ENCODE data around the gene CD63. TPM values are rescaled to one million over a fixed set of nuclear protein-coding genes. Genes with fewer than 3 reads are reported as not detected.
A peak's percentile ranks its signal among the peaks of the same experiment; 100 is the strongest.

The CD63 gene
- total and polyA plus RNA-seq, 9 of the 15 experiments (the other 6 are each of a cell fraction or from before 2014, with no cell fraction given): 313 to 735 (median 433) TPM

DNA sequence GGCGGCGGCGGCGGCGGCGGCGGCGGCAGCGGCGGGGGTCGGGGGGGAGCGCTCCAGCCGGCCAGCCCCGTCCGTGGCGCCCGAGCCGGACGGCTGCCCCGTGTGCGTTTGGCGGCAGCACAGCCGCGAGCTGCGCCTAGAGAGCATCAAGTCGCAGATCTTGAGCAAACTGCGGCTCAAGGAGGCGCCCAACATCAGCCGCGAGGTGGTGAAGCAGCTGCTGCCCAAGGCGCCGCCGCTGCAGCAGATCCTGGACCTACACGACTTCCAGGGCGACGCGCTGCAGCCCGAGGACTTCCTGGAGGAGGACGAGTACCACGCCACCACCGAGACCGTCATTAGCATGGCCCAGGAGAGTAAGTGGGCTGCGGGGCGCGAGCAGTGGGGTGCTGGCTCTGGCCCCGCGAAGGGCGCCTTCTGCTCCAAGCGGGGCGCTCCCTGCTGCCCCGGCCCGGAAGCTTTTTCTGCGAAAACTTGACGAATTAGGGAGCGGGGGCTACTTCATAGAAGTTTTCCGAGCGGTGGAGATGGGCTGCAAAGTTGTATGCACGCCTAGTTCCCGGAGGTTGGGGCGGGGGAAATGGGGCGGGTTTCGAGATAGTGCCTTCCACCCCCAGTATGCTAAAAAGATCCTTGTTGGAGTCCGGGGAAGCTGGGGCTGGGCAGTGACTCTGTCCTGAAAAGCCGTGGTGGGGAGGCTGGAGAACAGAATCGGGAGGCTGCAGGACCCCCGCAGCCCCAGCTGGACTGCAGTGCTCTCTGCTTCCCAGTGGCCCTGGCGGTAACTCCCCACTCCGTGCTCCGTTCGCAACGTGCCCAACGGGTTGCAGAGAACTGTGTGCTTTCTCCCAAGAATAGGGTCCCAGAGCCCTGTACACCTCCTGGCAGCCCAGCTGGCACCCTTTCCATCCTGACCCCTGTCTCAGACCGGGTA, 14.9 kb upstream of the CD63 start (continued):
- TF ChIP-seq, protein P1, sequence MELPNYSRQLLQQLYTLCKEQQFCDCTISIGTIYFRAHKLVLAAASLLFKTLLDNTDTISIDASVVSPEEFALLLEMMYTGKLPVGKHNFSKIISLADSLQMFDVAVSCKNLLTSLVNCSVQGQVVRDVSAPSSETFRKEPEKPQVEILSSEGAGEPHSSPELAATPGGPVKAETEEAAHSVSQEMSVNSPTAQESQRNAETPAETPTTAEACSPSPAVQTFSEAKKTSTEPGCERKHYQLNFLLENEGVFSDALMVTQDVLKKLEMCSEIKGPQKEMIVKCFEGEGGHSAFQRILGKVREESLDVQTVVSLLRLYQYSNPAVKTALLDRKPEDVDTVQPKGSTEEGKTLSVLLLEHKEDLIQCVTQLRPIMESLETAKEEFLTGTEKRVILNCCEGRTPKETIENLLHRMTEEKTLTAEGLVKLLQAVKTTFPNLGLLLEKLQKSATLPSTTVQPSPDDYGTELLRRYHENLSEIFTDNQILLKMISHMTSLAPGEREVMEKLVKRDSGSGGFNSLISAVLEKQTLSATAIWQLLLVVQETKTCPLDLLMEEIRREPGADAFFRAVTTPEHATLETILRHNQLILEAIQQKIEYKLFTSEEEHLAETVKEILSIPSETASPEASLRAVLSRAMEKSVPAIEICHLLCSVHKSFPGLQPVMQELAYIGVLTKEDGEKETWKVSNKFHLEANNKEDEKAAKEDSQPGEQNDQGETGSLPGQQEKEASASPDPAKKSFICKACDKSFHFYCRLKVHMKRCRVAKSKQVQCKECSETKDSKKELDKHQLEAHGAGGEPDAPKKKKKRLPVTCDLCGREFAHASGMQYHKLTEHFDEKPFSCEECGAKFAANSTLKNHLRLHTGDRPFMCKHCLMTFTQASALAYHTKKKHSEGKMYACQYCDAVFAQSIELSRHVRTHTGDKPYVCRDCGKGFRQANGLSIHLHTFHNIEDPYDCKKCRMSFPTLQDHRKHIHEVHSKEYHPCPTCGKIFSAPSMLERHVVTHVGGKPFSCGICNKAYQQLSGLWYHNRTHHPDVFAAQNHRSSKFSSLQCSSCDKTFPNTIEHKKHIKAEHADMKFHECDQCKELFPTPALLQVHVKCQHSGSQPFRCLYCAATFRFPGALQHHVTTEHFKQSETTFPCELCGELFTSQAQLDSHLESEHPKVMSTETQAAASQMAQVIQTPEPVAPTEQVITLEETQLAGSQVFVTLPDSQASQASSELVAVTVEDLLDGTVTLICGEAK (IDR thresholded peaks at IDR 0.05): peak; percentile 51; the same call in 1 of the 2 replicates
- TF ChIP-seq, protein P1 (CRISPR knock-in tag; IDR thresholded peaks at IDR 0.05): no peak
- no peak for TF ChIP-seq HMG20A (CRISPR knock-in tag; conservative IDR thresholded peaks at IDR 0.05)
- TF ChIP-seq, protein P2, sequence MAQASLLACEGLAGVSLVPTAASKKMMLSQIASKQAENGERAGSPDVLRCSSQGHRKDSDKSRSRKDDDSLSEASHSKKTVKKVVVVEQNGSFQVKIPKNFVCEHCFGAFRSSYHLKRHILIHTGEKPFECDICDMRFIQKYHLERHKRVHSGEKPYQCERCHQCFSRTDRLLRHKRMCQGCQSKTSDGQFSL (CRISPR knock-in tag; IDR thresholded peaks at IDR 0.05): peak; percentile 29; the same call in 1 of the 2 replicates
- TF ChIP-seq, protein P2 (tag; IDR thresholded peaks at IDR 0.05): no peak
- peak; percentile 20 for TF ChIP-seq TBP (optimal IDR thresholded peaks at IDR 0.05; ENCODE audit: low read depth, low read length)
- TF ChIP-seq, protein P3, sequence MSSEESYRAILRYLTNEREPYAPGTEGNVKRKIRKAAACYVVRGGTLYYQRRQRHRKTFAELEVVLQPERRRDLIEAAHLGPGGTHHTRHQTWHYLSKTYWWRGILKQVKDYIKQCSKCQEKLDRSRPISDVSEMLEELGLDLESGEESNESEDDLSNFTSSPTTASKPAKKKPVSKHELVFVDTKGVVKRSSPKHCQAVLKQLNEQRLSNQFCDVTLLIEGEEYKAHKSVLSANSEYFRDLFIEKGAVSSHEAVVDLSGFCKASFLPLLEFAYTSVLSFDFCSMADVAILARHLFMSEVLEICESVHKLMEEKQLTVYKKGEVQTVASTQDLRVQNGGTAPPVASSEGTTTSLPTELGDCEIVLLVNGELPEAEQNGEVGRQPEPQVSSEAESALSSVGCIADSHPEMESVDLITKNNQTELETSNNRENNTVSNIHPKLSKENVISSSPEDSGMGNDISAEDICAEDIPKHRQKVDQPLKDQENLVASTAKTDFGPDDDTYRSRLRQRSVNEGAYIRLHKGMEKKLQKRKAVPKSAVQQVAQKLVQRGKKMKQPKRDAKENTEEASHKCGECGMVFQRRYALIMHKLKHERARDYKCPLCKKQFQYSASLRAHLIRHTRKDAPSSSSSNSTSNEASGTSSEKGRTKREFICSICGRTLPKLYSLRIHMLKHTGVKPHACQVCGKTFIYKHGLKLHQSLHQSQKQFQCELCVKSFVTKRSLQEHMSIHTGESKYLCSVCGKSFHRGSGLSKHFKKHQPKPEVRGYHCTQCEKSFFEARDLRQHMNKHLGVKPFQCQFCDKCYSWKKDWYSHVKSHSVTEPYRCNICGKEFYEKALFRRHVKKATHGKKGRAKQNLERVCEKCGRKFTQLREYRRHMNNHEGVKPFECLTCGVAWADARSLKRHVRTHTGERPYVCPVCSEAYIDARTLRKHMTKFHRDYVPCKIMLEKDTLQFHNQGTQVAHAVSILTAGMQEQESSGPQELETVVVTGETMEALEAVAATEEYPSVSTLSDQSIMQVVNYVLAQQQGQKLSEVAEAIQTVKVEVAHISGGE (CRISPR knock-in tag; IDR thresholded peaks at IDR 0.05): peak in 1 of 3 experiments; percentile 58; a peak in 1 of 6 replicates
- peak; percentile 54 for TF ChIP-seq MYC (IDR thresholded peaks at IDR 0.05; ENCODE audit: low read depth, low read length)
- TF ChIP-seq MYC (CRISPR knock-in tag; IDR thresholded peaks at IDR 0.05; ENCODE audit: borderline replicate concordance, low read depth): no peak
- peak; percentile 21; the same call in 1 of the 2 replicates for TF ChIP-seq TOE1 (IDR thresholded peaks at IDR 0.05; ENCODE audit: borderline replicate concordance)
- TF ChIP-seq TOE1 (CRISPR knock-in tag; IDR thresholded peaks at IDR 0.05; ENCODE audit: borderline replicate concordance, low read depth): no peak
- peak; percentile 71 for TF ChIP-seq RBFOX2 (IDR thresholded peaks at IDR 0.05; ENCODE audit: low read depth, low read length)

Measured in K562 (cell line).